Brain pericyte (primary cell): ENCODE data around the gene STX10.
"Not testable (repeated sequence)": the region's sequence is repeated elsewhere in the genome, so short reads cannot be mapped to it uniquely, and the experiment has no call there.

Experiments used
- DNase-seq: peaks from one replicate; pipeline ENCODE4 v3.0.0-alpha.2; 2012; ENCODE audit warnings: low read depth, low spot score

STX10 gene

GRCh38 chr19:13150187-13150930 lies at the start of gene STX10, which contains the start of gene IER2:
Gene STX10 (minus strand): TSS chr19:13150375. CDS start chr19:13150173, 202 bp downstream.
Gene IER2 (plus strand): TSS chr19:13150411. CDS start chr19:13153187, 2,776 bp downstream.
- DNase-seq: no peak

GRCh38 chr19:13198634-13199033 lies 48.5 kb upstream of the STX10 start:
- no peak for DNase-seq

- no peak for DNase-seq
These were observed 45.5 kb upstream of the STX10 start for GRCh38 chr19:13195678-13196077.

- DNase-seq: no peak
These were observed 40.8 kb upstream of the STX10 start for GRCh38 chr19:13190781-13191540.

GRCh38 chr19:13189600-13189999 lies 39.4 kb upstream of the STX10 start:
- DNase-seq: no peak

- DNase-seq: no peak
These were observed 37.2 kb upstream of the STX10 start for GRCh38 chr19:13187419-13187818.

GRCh38 chr19:13186688-13187087 lies 36.5 kb upstream of the STX10 start:
- not testable (repeated sequence) for DNase-seq

GRCh38 chr19:13185763-13186657 lies 35.8 kb upstream of the STX10 start:
- not testable (repeated sequence) for DNase-seq

GRCh38 chr19:13184926-13185325 lies 34.8 kb upstream of the STX10 start:
- DNase-seq: not testable (repeated sequence)

GRCh38 chr19:13181747-13182388 lies 31.7 kb upstream of the STX10 start:
- no peak for DNase-seq

- not testable (repeated sequence) for DNase-seq
These were observed 28.1 kb upstream of the STX10 start for GRCh38 chr19:13178291-13178690.

GRCh38 chr19:13177584-13177983 lies 27.4 kb upstream of the STX10 start:
- DNase-seq: not testable (repeated sequence)

GRCh38 chr19:13176345-13176744 lies 26.2 kb upstream of the STX10 start:
- no peak for DNase-seq

GRCh38 chr19:13173139-13173737 lies 23.1 kb upstream of the STX10 start:
- DNase-seq: no peak

- no peak for DNase-seq
These were observed 22.4 kb upstream of the STX10 start for GRCh38 chr19:13172346-13173138.

GRCh38 chr19:13171146-13171545 lies 21.0 kb upstream of the STX10 start:
- no peak for DNase-seq

GRCh38 chr19:13169769-13170168 lies 19.6 kb upstream of the STX10 start:
- DNase-seq: no peak

- not testable (repeated sequence) for DNase-seq
These were observed 16.0 kb upstream of the STX10 start for GRCh38 chr19:13166151-13166550.

GRCh38 chr19:13165162-13165997 lies 15.2 kb upstream of the STX10 start:
- no peak for DNase-seq
